ENCODE results near the gene AP1S1. TPM values are rescaled to one million over a fixed set of nuclear protein-coding genes. Genes with fewer than 3 reads are reported as not detected.
"Not testable (repeated sequence)": the region's sequence is repeated elsewhere in the genome, so short reads cannot be mapped to it uniquely, and the experiment has no call there.

The AP1S1 gene
- total and polyA plus RNA-seq, 9 of the 15 experiments (the other 6 are each of a cell fraction or from before 2014, with no cell fraction given) = 4.4 to 149 (median 89.4) TPM

GRCh38 chr7:101104799-101105198, 49.5 kb upstream of the AP1S1 start:
- no TSS peak for BruUV-seq (replicated peaks)
- CTCF ChIA-PET (ENCODE audit: low intra/inter-chr PET ratio) = no interaction called here

GRCh38 chr7:101105248-101105647, 49.0 kb upstream of the AP1S1 start:
- BruUV-seq (replicated peaks); ATAC-seq; H3K9ac ChIP-seq (ENCODE audit: insufficient read depth in 1 of 2, low read depth in 2 of 2, low read length in 2 of 2); H3K36me3 ChIP-seq (ENCODE audit: control insufficient read depth, insufficient read depth, low read length); intact Hi-C loops (cut with micrococcal nuclease); H3K4me2 ChIP-seq (ENCODE audit: insufficient read depth, low read length); H3K27me3 ChIP-seq (ENCODE audit: control insufficient read depth in 2 of 2, insufficient read depth in 2 of 2, low read length in 2 of 2); DNase-seq (ENCODE audit: extremely low read depth in 1 of 4, low spot score in 3 of 4); in situ Hi-C loops (cut with MboI); H3K27ac ChIP-seq (ENCODE audit: extremely low read depth, low read depth, low read length); H3K79me2 ChIP-seq (ENCODE audit: control insufficient read depth, insufficient read depth, low read length); H4K20me1 ChIP-seq (replicated peaks; ENCODE audit: control insufficient read depth, insufficient read depth, low read length); CTCF ChIA-PET (ENCODE audit: low intra/inter-chr PET ratio); FAIRE-seq; H3K4me3 ChIP-seq; H3K9me3 ChIP-seq (replicated peaks; ENCODE audit: control insufficient read depth, insufficient read depth, low read depth, low read length); H3K9me1 ChIP-seq (ENCODE audit: control insufficient read depth, insufficient read depth, low read length): not testable (repeated sequence)
- POLR2A ChIA-PET = interaction anchor here (1.2 kb wide), 1 partner anchor 9 kb away, joined by 5 read pairs; no protein-coding TSS in a partner anchor
- H2AFZ ChIP-seq (ENCODE audit: low read depth, low read length) = 0 out of 2 replicates have a peak overlapping the region, but pooled peaks have one; percentile 43
- peaks cover 28 to 36% of the 10 kb centered on the region in 2 experiments for H3K4me1 ChIP-seq (replicated peaks in 1 of 2; ENCODE audit: control insufficient read depth in 2 of 2, insufficient read depth in 2 of 2, low read length in 2 of 2)
- TF ChIP-seq KDM1A (IDR thresholded peaks at IDR 0.05) = 0 out of 4 replicates have a peak, but pooled peaks of 1 of the 2 experiments have one; percentile 9
- peak; percentile 64 for TF ChIP-seq ZNF121 (CRISPR knock-in tag; conservative IDR thresholded peaks at IDR 0.05)
- 46% methylated on average over 5 of the region's 5 CpGs for WGBS (ENCODE audit: insufficient coverage, low coverage, missing lambda C conversion rate)

More at GRCh38 chr7:101104799-101105198, 49.5 kb upstream of the AP1S1 start:
- DNase-seq (ENCODE audit: extremely low read depth in 1 of 4, low spot score in 3 of 4) = no peak
- Histone ChIP-seq H3K4me2 (ENCODE audit: insufficient read depth, low read length) (no peak overlapping the region), H3K79me2 (ENCODE audit: control insufficient read depth, insufficient read depth, low read length) (no peaks in the 10 kb centered on the region), H3K27ac (ENCODE audit: extremely low read depth, low read depth, low read length) (no peak overlapping the region), H3K4me1 (replicated peaks in 1 of 2; ENCODE audit: control insufficient read depth in 2 of 2, insufficient read depth in 2 of 2, low read length in 2 of 2) (peaks cover 30 to 41% of the 10 kb centered on the region in 2 experiments), H3K27me3 (ENCODE audit: control insufficient read depth in 2 of 2, insufficient read depth in 2 of 2, low read length in 2 of 2) (no peaks in the 10 kb centered on the region), H3K9ac (ENCODE audit: insufficient read depth in 1 of 2, low read depth in 2 of 2, low read length in 2 of 2) (peak overlapping the region in 1 of 2 experiments; percentile 2; a peak in 1 of 4 replicates), H4K20me1 (replicated peaks; ENCODE audit: control insufficient read depth, insufficient read depth, low read length) (no peaks in the 10 kb centered on the region), H3K4me3 (no peak overlapping the region), H3K9me3 (replicated peaks; ENCODE audit: control insufficient read depth, insufficient read depth, low read depth, low read length) (no peaks in the 10 kb centered on the region), H2AFZ (ENCODE audit: low read depth, low read length) (0 out of 2 replicates have a peak overlapping the region, but pooled peaks have one; percentile 43), H3K9me1 (ENCODE audit: control insufficient read depth, insufficient read depth, low read length) (no peaks in the 10 kb centered on the region), H3K36me3 (ENCODE audit: control insufficient read depth, insufficient read depth, low read length) (no peaks in the 10 kb centered on the region)
- WGBS (ENCODE audit: insufficient coverage, low coverage, missing lambda C conversion rate) = 77% methylated on average over 3 of the region's 3 CpGs
- no peak for FAIRE-seq
- in situ Hi-C loops (cut with MboI) = no loop called here
- TF ChIP-seq LARP7 (IDR thresholded peaks at IDR 0.05) (0 out of 2 replicates have a peak, but pooled peaks have one; percentile 2), IRF2 (CRISPR knock-in tag; IDR thresholded peaks at IDR 0.05) (no peak)
- POLR2A ChIA-PET = interaction anchor here (0.8 to 1.2 kb wide), 5 partner anchors 8 to 23 kb away, joined by 3 to 5 read pairs (median 3); no protein-coding TSS in a partner anchor
- no peak for ATAC-seq
- intact Hi-C loops (cut with micrococcal nuclease) = no loop called here
